ENCODE results near the gene TRIM17.

Gene TRIM17

DNA sequence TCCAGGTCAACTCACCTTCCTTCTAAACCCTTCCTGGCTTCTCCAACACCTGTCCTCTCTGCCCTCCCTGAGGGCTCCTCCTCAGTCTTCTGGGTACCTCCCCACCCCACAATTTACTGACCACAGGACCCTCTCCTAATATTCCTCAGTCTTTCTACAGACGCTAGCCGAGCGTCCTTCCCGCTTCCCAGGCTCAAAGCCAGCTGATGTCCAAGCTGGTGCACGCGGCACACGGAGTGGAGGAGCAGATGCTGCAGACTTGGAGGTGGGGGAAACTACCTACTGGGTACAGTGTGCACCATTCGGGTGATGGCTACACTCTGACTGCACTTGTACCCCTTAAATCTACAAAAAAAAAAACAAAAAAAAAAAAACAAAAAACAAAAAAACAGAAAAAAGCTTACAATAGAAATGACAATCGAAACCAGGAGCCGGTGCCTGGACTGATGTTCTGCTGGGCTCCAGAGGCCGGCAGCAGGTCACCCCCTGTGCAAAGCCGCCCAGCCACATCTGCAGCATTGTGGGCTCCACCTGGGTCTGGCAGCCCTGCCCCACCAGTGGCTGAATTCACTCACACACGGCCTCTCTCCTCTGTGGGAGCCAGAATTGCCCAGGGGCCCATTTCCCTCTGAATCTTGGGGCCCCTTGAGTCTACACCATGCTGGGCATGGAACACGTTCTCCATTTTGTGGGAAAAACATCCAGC, 17.0 kb downstream of the TRIM17 start:
- no peak for FAIRE-seq

DNA sequence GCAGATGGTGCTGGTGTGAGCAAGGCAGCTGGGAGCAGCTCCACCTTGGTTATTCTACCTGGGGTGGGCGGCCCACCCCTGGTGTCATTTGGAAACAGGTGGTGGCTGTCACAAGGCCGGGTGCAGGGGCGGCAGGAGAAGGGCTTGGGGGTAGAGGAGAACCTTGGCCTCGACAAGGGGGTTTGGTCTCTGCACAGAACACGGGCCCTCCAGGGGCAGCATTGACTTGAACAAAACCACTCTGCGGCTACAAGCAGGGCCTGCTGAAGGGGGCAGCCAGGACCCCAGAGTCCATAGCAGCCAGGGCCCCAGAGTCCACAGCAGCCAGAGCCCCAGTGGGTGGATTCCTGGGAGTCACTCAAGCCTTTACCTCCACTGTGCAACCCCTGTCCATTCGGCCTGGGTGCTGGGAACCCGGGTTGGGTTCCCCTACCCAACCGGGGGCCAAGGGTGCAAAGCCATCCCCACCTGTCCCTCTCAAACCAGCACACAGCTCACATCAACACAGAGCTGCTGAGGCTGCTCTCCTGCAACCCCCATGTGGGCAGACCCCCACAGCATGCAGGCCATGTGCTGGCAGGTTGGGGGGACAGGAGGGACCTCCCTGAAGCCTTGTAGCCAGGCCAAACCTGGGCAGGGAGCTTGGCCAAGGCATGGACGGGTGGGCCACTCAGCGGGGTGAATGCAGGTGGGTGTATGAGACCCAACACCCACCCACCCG, 17.8 kb downstream of the TRIM17 start:
- FAIRE-seq, result no peak

DNA sequence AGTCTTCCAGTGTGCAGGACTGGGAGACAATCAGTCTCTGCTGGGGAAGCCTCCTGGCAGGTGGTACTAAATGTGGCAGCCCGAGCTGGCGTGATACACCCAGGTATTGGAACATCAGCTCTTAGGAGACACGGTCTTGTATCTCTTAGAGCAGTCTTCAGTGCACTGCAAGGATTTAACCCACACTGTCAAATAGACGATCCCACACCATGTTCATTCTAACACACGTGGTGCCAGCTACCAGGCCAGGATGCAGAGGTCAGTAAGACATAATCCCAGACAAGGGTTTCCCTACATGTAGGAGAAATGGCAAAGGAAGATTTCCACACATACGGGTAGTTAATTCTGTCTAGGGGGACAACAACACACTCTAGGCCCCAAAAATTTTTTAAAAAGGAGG, 18.7 kb downstream of the TRIM17 start:
- no peak for FAIRE-seq

DNA sequence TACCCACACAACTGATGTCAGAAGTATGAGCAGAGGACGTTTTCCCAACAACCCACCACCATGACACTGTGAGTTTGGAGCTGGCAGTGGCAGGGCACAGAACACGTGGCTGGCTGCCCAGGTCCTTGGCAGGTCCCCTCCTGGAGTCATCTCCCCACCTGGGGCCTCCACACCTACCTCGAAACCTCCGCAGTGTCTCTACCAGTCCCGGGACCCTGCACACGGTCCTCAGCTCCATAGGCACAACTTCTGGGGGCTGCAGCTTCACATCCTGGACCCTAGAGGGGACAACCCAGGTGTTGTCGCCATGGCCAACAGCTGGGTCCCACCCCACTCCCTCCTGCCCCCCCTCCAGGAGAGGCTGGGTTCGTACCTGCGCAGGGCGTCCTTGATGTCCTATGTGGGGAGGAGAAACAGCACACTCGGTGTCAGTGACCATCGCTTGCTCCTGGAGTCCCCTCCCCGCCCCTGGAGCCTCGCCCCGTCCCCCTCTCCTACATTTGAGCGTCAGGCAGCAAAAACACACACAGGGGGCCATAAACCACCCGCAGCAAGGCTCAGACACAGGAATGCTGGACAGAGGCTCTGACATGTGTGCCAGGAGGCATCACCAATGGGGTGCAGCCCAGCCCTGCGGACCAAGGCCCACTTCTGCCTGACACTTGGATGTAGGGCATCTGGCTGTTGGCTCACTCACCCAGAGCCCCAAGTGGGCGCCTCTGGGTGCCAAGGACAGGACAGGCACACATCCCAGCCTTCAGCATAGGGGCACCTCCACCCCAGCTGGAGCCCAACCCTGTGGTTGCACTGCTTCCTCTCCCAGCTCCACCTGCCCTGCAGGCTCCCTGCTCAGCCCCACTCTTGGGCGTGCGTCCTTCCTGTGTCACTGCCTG, 19.6 kb downstream of the TRIM17 start:
- FAIRE-seq, result no peak

DNA sequence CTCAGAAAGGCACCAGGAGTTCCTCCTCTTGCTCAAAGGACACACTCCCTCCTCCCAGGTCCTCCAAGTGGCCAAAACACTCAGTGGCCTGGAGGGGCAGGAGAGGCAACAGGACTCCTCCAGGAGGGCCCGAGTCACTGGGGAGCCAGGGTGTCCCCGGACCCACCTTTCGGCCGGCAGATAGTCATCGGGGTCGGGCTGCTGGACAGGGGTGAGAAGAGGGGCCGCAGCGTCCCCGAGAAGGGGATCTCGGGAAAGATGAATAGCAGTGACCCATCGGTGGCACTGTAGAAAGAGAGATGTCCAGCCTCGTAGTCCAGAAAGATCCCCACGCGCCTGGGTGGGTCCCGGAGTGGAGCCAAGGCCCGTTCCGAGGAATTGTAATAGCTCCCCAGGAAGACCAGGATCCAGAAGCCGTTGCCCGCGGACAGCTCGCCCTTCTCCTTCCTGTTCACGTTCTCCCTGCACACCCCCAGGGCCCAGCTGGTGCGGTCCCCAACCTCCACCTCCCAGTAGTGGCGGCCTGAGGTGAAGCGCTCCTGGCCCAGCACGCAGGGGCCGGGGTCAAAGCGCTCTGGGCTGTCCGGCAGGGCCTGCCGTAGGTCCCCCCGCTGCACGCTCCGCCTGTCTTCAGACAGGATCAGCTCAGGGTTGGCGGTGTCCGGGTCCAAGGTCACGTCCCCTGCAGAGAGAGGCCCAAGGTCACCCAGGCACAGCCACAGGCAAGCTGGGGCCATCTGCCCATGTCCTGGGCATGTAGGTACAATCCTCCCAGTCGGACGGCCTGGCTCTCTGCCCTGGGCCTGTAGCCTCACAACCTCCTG, 21.9 kb downstream of the TRIM17 start:
- FAIRE-seq, result no peak

DNA sequence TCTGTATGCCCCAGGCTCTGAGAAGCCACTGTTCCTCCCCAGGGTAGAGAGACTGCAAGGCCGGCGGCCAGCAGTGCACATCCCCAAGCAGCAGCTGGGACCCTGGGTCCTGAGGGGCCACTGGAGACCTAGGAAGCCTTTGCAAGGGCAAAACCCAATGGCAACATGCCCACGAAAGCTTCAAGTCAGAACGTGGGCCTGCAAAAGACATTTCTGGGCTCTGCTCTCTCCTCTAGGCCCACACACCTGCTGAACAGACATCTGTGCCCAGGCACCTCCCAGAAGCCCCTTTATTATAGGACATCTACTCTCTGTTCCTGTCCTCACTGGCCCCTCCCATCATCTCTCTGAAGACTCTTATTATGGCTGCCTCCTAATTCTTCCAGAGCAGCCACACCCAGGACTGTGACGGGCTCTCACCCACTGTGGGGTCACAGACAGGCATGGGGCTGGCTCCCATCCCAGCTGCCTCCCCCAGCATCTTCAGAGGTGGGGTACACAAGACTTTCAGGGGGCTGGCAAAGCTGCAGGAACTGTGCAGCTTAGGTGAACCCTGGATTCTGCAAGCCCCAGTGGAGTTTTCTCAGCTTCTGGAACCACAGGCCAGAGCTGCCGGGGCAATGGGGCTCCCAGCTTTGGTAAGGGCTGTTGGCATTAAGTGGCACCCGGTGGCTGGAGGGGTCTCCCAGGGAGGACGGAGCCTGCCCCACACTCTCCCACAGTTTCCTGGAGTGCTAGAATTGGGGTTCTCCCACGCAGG, 22.7 kb downstream of the TRIM17 start:
- FAIRE-seq, result no peak

DNA sequence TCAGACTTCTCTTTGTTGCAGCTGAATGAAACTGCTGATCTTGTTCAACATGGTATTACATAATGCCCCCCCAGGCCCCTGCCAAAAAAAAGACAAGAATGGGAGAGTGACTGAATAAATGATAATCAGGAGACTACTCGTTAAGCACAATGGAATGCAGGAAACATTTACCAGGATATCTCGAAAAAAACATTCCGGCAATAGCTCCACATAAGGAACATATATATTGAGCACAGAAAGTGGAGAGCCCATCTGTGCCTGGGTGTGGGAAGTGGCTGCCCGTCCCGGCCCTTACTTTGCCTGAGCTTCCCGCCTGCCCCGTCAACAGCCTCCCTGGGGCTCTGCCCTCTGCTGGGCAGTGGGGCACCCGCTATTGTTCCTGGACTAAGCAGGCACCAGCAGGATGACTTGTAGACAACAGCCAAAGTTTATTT, 23.4 kb downstream of the TRIM17 start:
- FAIRE-seq, result no peak

DNA sequence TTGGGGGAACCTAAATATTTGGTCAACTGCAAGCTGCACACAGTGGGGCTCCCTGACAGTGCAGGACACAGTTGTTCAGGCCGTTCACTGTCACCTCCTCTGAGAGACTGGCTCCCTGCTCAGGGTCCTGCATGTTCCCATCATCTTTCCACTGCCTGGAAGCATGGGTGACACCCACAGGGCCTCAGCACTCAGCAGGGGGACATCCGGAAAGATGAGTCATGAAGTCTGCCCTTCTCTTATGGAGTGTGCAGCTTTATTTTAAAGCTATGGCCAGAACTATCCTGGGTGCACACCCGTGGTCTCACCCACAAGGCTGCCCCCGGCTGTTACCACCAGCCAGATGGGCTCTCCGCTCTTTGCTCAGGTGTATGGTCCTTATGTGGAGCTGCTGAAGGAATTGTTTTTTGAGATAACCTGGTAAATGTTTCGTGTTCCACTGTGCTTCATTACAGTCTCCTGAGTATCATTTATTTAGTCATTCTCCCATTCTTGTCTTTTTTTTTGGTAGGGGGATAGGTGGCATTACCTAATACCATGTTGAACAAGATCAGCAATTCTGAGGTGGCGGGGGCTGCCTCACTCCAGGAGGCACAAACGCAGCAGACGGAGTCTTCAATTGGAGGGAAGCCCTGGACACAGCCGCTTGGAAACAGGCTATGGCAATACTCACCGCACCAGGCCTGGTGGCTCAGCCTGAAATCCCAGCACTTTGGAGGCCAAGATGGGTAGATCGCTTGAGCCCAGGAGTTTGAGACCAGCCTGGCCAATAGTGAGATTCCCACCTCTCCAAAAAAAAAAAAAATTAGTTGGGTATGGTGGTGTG, 24.3 kb downstream of the TRIM17 start:
- no peak for FAIRE-seq

DNA sequence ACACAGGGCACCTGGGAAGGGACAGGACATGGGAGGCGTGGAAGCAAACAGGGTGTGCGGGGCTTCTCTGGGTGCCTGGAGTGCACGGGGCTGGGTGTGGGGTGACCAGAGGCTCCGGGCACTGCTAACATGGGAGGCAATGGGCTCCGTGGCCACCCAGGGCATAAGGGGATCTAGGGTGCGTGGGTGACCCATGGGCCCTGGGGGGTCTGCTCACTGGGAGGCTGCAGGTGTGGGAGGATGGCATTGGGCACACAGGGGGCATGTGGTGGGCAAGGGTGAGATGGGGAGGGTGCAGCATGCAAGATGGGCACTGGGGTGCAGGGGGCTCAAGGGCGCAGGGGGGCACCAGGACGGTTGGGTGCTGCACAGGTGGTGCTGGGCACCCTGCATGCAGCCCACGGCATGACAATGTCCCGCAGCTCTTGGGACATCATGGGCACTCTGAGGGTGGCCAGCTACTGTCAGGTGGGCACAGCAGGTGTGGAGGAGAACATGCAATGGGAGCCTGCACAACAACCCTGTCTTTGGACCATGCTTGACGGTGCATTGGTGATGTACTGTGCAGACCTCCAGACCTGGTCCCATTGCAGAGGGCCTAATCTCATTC, 25.1 kb downstream of the TRIM17 start:
- no peak for FAIRE-seq

DNA sequence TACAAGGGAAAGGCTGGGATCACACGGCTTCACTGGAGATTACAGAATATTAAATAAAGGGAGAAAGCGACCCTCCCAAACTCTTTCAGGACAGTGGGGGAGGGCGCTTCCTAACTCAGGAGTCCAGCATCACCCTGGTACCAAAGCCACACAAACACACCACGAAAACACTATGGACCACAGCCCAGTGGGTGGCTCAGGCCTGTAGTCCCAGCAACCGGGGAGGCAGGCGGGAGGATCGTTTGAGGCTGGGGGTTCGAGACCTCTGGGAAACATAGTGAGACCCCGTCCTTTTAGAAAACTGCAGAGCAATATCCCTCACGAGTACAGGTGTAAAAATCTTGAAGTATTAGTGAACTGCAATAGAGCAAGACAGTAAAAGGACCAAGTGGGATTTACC, 26.0 kb downstream of the TRIM17 start:
- no peak for FAIRE-seq

DNA sequence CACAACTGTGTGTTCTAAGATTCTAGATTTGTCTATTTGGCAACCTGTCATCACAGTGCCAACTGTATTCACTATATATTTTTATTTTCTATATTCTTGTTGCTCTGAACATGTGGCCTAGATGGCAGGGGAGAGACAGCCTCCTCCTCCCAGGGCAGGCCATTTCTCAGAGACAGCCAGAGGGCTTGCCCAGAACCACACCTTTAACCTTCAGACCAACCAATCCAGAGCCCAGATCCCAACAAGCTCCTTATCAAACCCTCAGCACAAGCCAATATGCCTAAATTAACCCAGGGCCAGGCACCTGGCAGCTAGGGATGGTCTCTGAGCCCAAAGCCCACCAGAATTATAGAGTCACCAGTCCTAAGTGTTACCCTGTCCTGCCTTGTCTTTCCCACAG, 29.3 kb downstream of the TRIM17 start:
- FAIRE-seq, result no peak

DNA sequence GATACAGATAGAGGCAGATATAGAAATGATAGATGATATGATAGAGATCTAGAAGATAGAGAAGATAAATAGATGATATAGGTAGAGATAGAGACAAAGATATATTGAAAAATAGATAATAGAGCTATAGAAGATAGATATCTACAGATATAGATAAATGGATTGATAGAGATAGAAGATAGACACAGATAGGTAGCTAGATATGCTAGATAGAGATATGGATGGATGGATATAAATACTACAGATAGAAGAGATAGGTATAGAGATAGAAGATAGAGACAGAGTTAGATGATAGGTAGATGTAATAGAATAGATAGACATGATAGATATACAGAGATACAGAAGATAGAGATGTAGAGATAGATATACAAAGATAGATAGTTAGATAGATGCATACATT, 31.4 kb downstream of the TRIM17 start:
- FAIRE-seq, result no peak

DNA sequence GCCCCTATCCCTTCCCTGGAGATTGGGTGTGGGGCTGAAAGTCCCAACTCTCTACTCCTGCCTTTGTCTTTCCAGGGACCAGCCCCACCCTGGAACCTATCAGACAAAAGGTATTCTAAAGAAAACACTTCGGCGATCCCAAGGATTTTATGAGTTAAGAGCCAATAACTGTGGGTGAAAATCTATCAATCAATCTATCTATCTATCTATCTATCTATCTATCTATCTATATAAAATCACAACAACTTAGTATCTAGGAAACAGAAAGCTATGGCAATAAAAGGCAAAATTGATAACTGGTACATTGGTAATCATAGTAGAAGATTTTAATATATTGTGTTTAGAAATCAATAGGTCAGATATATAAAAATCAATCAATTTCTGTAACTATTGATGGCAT, 32.9 kb downstream of the TRIM17 start:
- no peak for FAIRE-seq

DNA sequence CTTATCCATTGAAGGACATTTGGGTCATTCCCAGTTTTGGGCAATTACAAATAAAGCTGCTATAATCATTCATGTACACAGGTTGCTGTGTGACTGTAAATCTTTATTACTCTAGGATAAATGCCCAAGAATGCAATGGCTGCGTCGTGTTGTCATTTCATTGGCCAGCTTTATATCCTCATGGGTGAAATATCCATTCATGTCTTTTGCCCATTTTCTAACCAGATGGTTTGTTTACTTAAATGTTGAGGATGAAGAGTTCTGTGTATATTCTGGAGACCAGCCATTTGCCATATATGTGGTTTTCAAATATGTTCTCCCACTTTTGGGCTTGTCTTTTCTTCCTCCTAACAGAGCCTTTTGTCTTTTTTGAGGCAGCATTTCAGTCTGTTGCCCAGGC, 35.3 kb downstream of the TRIM17 start:
- no peak for FAIRE-seq

DNA sequence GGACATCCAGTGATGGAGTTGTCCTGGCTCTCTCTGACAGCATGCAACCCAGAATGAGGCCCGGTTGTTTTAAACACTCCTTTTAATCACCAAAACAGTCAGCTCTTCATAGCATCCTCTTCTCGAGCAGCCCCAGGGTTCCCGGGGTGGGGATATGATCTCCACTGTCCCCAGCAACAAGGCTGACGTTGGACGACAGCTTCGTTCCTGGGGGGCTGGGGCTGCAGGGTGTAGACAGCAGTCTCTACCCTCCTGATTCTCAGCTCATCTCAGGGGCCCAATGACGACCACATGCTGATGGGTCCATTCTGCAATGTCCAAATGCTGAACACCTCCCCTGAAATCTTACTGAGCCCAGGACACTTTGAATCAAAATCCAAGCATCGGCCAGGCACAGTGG, 37.0 kb downstream of the TRIM17 start:
- FAIRE-seq, result no peak

DNA sequence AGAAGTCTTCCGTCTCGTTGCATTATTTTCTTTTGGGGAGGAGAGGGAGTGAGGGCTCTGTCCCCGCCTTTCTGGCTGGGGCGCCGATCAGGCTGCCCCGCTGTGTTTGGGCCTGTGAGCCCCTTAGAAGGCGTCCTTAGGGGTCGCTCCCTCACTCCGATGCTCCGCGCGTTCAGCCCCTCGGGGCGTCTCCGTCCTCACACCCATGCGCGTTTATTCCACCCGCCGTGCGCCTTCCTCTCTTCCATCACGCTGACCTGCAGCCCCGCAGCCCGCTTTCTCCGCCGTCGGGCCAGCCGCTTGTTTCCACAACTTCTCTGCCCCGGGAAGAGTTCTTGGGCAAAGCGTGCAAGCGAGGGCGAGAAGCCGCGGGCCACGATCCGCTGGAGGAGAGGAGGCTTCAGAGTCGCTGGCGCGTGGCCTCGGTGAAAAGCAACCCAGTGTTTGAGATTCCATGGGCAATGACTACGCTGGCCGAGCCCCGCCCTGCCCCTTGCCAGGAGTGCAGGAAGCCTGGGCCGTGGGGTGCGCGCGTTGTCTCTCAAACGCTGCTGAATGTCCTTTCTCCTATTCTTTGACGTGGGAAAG, 37.7 kb downstream of the TRIM17 start:
- no peak for FAIRE-seq

DNA sequence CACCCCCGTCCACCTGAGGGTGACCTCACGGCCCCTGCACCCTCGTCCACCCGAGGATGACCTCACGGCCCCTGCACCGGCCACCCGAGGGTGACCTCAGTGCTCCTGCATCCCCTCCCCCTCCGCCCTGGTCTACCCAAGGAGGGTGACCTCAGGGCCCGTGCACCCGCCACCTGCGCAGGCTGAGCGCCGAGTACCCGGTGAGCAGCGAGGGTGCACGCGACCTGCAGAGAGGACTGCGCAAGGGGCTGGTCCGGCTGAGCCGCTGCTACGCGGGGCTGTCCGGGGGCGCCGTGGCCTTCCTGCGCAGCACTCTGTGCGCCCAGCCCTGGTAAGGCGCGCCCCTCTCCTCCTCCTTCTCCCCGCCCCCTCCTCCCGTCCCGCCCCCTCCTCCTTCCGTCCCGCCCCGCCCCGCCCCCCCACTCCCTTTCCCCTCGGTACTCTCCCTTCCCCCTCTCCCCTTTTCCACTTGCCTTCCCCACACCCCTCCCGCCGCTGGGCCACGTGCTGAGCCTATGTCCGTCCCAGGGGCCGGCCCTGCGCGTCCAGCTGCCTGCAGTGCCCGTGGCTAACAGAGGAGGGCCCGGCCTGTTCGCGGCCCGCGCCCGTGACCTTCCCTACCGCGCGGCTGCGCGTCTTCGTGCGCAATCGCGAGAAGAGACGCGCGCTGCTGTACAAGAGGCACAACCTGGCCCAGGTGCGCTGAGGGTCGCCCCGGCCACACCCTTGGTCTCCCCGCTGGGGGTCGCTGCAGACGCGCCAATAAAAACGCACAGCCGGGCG, 38.4 kb downstream of the TRIM17 start:
- no peak for FAIRE-seq

DNA sequence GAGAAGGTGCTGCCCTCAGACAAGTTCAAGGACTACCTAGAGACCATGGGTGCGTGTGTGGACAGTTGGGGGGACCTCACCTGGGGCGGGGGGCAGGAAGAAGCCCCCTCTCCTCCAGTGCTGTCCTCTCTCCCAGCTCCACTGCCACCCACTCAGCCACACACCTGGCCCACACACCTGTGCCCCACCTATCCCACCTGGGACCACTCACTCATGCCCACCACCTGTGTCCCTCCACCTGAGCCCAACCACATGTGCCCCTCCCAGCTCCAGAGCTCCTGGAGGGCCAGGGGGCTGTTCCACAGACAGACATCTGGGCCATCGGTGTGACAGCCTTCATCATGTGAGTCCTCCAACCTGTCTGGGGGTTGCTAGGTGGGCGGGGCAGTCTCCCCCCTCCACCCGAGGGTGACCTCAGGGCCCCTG, 39.0 kb downstream of the TRIM17 start:
- no peak for FAIRE-seq

Data from islet of Langerhans (tissue), 1 donor.